Neural crest cell (in vitro differentiated cells): ENCODE data around the gene SURF1. TPM values are rescaled to one million over a fixed set of nuclear protein-coding genes. Genes with fewer than 3 reads are reported as not detected.
"Not testable (repeated sequence)": the region's sequence is repeated elsewhere in the genome, so short reads cannot be mapped to it uniquely, and the experiment has no call there.

ENCODE experiments used
- DNase-seq: peaks from one replicate; pipeline ENCODE4 v3.0.0; 2021; ENCODE audit warnings: low read depth, mixed read lengths, low spot score
- H3K27ac Mint-ChIP-seq: one replicate; pipeline ENCODE4 v1.8.0; 2021; ENCODE audit warnings: mild to moderate bottlenecking, mixed read lengths; ENCODE audit not compliant: unreplicated experiment
- H3K27me3 Mint-ChIP-seq: 2 replicates; pipeline ENCODE4 v1.8.0; 2021; ENCODE audit warnings: low read depth, mild to moderate bottlenecking, mixed read lengths
- H3K36me3 Mint-ChIP-seq: 2 replicates; pipeline ENCODE4 v1.8.0; 2021; ENCODE audit warnings: low read depth, mild to moderate bottlenecking, mixed read lengths
- H3K4me1 Mint-ChIP-seq: 2 replicates; pipeline ENCODE4 v1.8.0; 2021; ENCODE audit warnings: mixed read lengths
- H3K4me3 Mint-ChIP-seq: one replicate; pipeline ENCODE4 v1.8.0; 2021; ENCODE audit warnings: mild to moderate bottlenecking, mixed read lengths
- H3K9me3 Mint-ChIP-seq: 2 replicates; pipeline ENCODE4 v1.8.0; 2021; ENCODE audit warnings: mixed read lengths
- CTCF ChIP-seq: fragments of 200-600 bp; sonication (generic); conservative IDR thresholded peaks from 2 replicates; pipeline ENCODE4 v1.5.0; 2021; ENCODE audit warnings: antibody characterized with exemption, mild to moderate bottlenecking
- total RNA-seq: library from RNA; stranded (reverse); gene quantifications from 2 replicates; pipeline ENCODE4 v1.2.1, GENCODE V29; 2021

SURF1 gene
- total RNA-seq, 1 donor from 2014 or later, result 32.1 TPM

GRCh38 chr9:133380734-133381133 is 24.4 kb upstream of the SURF1 start:
- no peak for TF ChIP-seq CTCF
- Mint-ChIP-seq H3K27me3 (no peaks in the 10 kb centered on the region), H3K27ac (no peak overlapping the region), H3K36me3 (no peaks in the 10 kb centered on the region), H3K4me1 (peaks cover 29% of the 10 kb centered on the region), H3K4me3 (no peak overlapping the region), H3K9me3 (no peaks in the 10 kb centered on the region)
- no peak for DNase-seq

- Mint-ChIP-seq H3K9me3 (no peaks in the 10 kb centered on the region), H3K4me1 (peaks cover 37% of the 10 kb centered on the region), H3K27me3 (no peaks in the 10 kb centered on the region), H3K27ac (no peak overlapping the region), H3K4me3 (peak overlapping the region; percentile 13), H3K36me3 (no peaks in the 10 kb centered on the region)
- TF ChIP-seq CTCF, result no peak
- no peak for DNase-seq
Measured at GRCh38 chr9:133379153-133380086, 23.1 kb upstream of the SURF1 start.

GRCh38 chr9:133378408-133378962 is 22.2 kb upstream of the SURF1 start:
- no peak overlapping the region for H3K27ac Mint-ChIP-seq
- no peaks in the 10 kb centered on the region for H3K27me3 Mint-ChIP-seq
- H3K4me1 Mint-ChIP-seq, result peaks cover 43% of the 10 kb centered on the region
- no peaks in the 10 kb centered on the region for H3K36me3 Mint-ChIP-seq
- TF ChIP-seq CTCF, result no peak
- no peak for DNase-seq
- peak overlapping the region; percentile 77 for H3K4me3 Mint-ChIP-seq
- no peaks in the 10 kb centered on the region for H3K9me3 Mint-ChIP-seq

GRCh38 chr9:133377721-133378216 is 21.5 kb upstream of the SURF1 start:
- peaks cover 43% of the 10 kb centered on the region for H3K4me1 Mint-ChIP-seq
- H3K9me3 Mint-ChIP-seq, result no peaks in the 10 kb centered on the region
- no peak for DNase-seq
- H3K27ac Mint-ChIP-seq, result peak overlapping the region; percentile 12
- H3K36me3 Mint-ChIP-seq, result no peaks in the 10 kb centered on the region
- no peak for TF ChIP-seq CTCF
- peak overlapping the region; percentile 77 for H3K4me3 Mint-ChIP-seq
- H3K27me3 Mint-ChIP-seq, result no peaks in the 10 kb centered on the region

GRCh38 chr9:133377280-133377679 is 21.0 kb upstream of the SURF1 start:
- not testable (repeated sequence) for DNase-seq, H3K27ac Mint-ChIP-seq, H3K27me3 Mint-ChIP-seq, H3K9me3 Mint-ChIP-seq, H3K36me3 Mint-ChIP-seq
- Mint-ChIP-seq H3K4me1 (peaks cover 43% of the 10 kb centered on the region), H3K4me3 (peak overlapping the region; percentile 77)
